BLaER1 (cell line): ENCODE results near the gene CPZ.
A peak's percentile ranks its signal among the peaks of the same experiment; 100 is the strongest.

ENCODE experiments used
- H3K27ac ChIP-seq: shearing (Covaris generic); formaldehyde crosslinking; 2 replicates; pipeline ENCODE4 v1.8.1; 2022
- H3K27me3 ChIP-seq: shearing (Covaris generic); formaldehyde crosslinking; 2 replicates; pipeline ENCODE4 v1.8.1; 2022
- H3K36me3 ChIP-seq: shearing (Covaris generic); formaldehyde crosslinking; 2 replicates; pipeline ENCODE4 v1.8.1; 2022
- H3K4me1 ChIP-seq: shearing (Covaris generic); formaldehyde crosslinking; 2 replicates; pipeline ENCODE4 v1.8.1; 2022
- H3K4me2 ChIP-seq: shearing (Covaris generic); formaldehyde crosslinking; 2 replicates; pipeline ENCODE4 v1.8.1; 2022
- H3K4me3 ChIP-seq: shearing (Covaris generic); formaldehyde crosslinking; 2 replicates; pipeline ENCODE4 v1.8.1; 2022
- H3K9ac ChIP-seq: shearing (Covaris generic); formaldehyde crosslinking; 2 replicates; pipeline ENCODE4 v1.8.1; 2022
- H3K9me3 ChIP-seq: shearing (Covaris generic); formaldehyde crosslinking; 2 replicates; pipeline ENCODE4 v1.8.1; 2022
- H4K20me1 ChIP-seq: shearing (Covaris generic); formaldehyde crosslinking; 2 replicates; pipeline ENCODE4 v1.8.1; 2022
- Cebpa-rat ChIP-seq: shearing (Covaris generic); IDR thresholded peaks from 2 replicates; pipeline ENCODE4 v1.8.1; 2022

CPZ gene

GRCh38 chr4:8592366-8593263 is at the start of gene CPZ:
TSS of gene CPZ (plus strand) at chr4:8592765. CDS start at chr4:8592834, 69 bp downstream.
- Histone ChIP-seq H3K27me3 (peaks cover 64% of the 10 kb centered on the region), H3K9ac (no peak within 1 kb of the TSS), H4K20me1 (peaks cover 37% of the 10 kb centered on the region), H3K27ac (no peak within 1 kb of the TSS), H3K4me3 (peak within 1 kb of the TSS; percentile 25; the same call in 1 of the 2 replicates), H3K36me3 (no peaks in the 10 kb centered on the region), H3K4me1 (peaks cover 59% of the 10 kb centered on the region), H3K9me3 (no peaks in the 10 kb centered on the region), H3K4me2 (peak within 1 kb of the TSS; percentile 60)
- no peak for TF ChIP-seq Cebpa-rat

GRCh38 chr4:8542776-8543525 is 49.6 kb upstream of the CPZ start:
- peak overlapping the region; percentile 88 for H3K4me2 ChIP-seq
- no peak overlapping the region for H3K4me3 ChIP-seq
- H3K27me3 ChIP-seq: peaks cover 60% of the 10 kb centered on the region
- no peak overlapping the region for H3K9ac ChIP-seq
- peaks cover 38% of the 10 kb centered on the region for H4K20me1 ChIP-seq
- no peaks in the 10 kb centered on the region for H3K36me3 ChIP-seq
- H3K4me1 ChIP-seq: peaks cover 81% of the 10 kb centered on the region
- H3K9me3 ChIP-seq: no peaks in the 10 kb centered on the region
- no peak for TF ChIP-seq Cebpa-rat
- H3K27ac ChIP-seq: no peak overlapping the region

GRCh38 chr4:8543623-8544022 is 48.9 kb upstream of the CPZ start:
- H3K4me1 ChIP-seq: peaks cover 79% of the 10 kb centered on the region
- peak overlapping the region; percentile 88 for H3K4me2 ChIP-seq
- no peak overlapping the region for H3K27ac ChIP-seq
- no peaks in the 10 kb centered on the region for H3K9me3 ChIP-seq
- H3K27me3 ChIP-seq: peaks cover 67% of the 10 kb centered on the region
- no peak overlapping the region for H3K4me3 ChIP-seq
- TF ChIP-seq Cebpa-rat: no peak
- H4K20me1 ChIP-seq: peaks cover 38% of the 10 kb centered on the region
- H3K9ac ChIP-seq: no peak overlapping the region
- no peaks in the 10 kb centered on the region for H3K36me3 ChIP-seq

- TF ChIP-seq Cebpa-rat: no peak
- H3K27me3 ChIP-seq: peaks cover 72% of the 10 kb centered on the region
Observed at GRCh38 chr4:8544282-8544681, 48.3 kb upstream of the CPZ start.

GRCh38 chr4:8544741-8545438 is 47.7 kb upstream of the CPZ start:
- Histone ChIP-seq H4K20me1 (peaks cover 38% of the 10 kb centered on the region), H3K4me2 (peak overlapping the region; percentile 88), H3K9ac (no peak overlapping the region), H3K27ac (no peak overlapping the region), H3K36me3 (no peaks in the 10 kb centered on the region), H3K27me3 (peaks cover 72% of the 10 kb centered on the region), H3K4me1 (peaks cover 67% of the 10 kb centered on the region), H3K9me3 (no peaks in the 10 kb centered on the region), H3K4me3 (0 out of 2 replicates have a peak overlapping the region, but pooled peaks have one; percentile 11)
- no peak for TF ChIP-seq Cebpa-rat

More at GRCh38 chr4:8544282-8544681, 48.3 kb upstream of the CPZ start:
- no peak overlapping the region for H3K27ac ChIP-seq
- H3K4me1 ChIP-seq: peaks cover 73% of the 10 kb centered on the region
- H3K4me3 ChIP-seq: 0 out of 2 replicates have a peak overlapping the region, but pooled peaks have one; percentile 11
- H3K36me3 ChIP-seq: no peaks in the 10 kb centered on the region
- no peaks in the 10 kb centered on the region for H3K9me3 ChIP-seq
- H4K20me1 ChIP-seq: peaks cover 38% of the 10 kb centered on the region
- no peak overlapping the region for H3K9ac ChIP-seq
- H3K4me2 ChIP-seq: peak overlapping the region; percentile 88

GRCh38 chr4:8545439-8545765 is 47.2 kb upstream of the CPZ start:
- Histone ChIP-seq H3K9me3 (no peaks in the 10 kb centered on the region), H3K27ac (no peak overlapping the region), H3K4me1 (peaks cover 62% of the 10 kb centered on the region), H4K20me1 (peaks cover 38% of the 10 kb centered on the region), H3K4me2 (peak overlapping the region; percentile 88), H3K27me3 (peaks cover 71% of the 10 kb centered on the region), H3K9ac (no peak overlapping the region), H3K36me3 (no peaks in the 10 kb centered on the region), H3K4me3 (0 out of 2 replicates have a peak overlapping the region, but pooled peaks have one; percentile 11)
- TF ChIP-seq Cebpa-rat: no peak

- peaks cover 78% of the 10 kb centered on the region for H3K27me3 ChIP-seq
- no peak overlapping the region for H3K27ac ChIP-seq
- H3K4me3 ChIP-seq: no peak overlapping the region
- no peak for TF ChIP-seq Cebpa-rat
- peaks cover 6% of the 10 kb centered on the region; the same call in 1 of the 2 replicates for H3K9me3 ChIP-seq
- peaks cover 57% of the 10 kb centered on the region for H3K4me1 ChIP-seq
- no peaks in the 10 kb centered on the region for H3K36me3 ChIP-seq
- H3K4me2 ChIP-seq: no peak overlapping the region
- H4K20me1 ChIP-seq: peaks cover 42% of the 10 kb centered on the region
- no peak overlapping the region for H3K9ac ChIP-seq
Observed at GRCh38 chr4:8546766-8547107, 45.8 kb upstream of the CPZ start.

- Histone ChIP-seq H3K27ac (no peak overlapping the region), H3K9ac (no peak overlapping the region), H3K4me1 (peaks cover 57% of the 10 kb centered on the region), H3K27me3 (peaks cover 73% of the 10 kb centered on the region), H3K4me3 (no peak overlapping the region), H3K4me2 (no peak overlapping the region), H3K9me3 (peaks cover 6% of the 10 kb centered on the region; the same call in 1 of the 2 replicates), H3K36me3 (no peaks in the 10 kb centered on the region), H4K20me1 (peaks cover 39% of the 10 kb centered on the region)
- no peak for TF ChIP-seq Cebpa-rat
Observed at GRCh38 chr4:8547108-8547911, 45.3 kb upstream of the CPZ start.
